Vein endothelial cell (primary cell): Measurements from ENCODE around the gene UCK2. TPM values are rescaled to one million over a fixed set of nuclear protein-coding genes. Genes with fewer than 3 reads are reported as not detected.

Experiments
- total RNA-seq: library from RNA; depleted of rRNA; stranded (reverse); fragments of >200 nt; gene quantifications from 2 replicates; pipeline ENCODE4 v1.2.3, GENCODE V29; 2012

UCK2 gene
- total RNA-seq = 89.5 and 92.4 TPM in 2 replicates

GRCh38 chr1:165827268-165828102 lies at the start of gene UCK2:
Gene UCK2, plus strand, starts transcription at chr1:165827614. Its CDS starts 220 bp downstream, at chr1:165827834.

Other genes with a start within 250 kb of the UCK2 start
- 80.1 and 104 TPM in 2 replicates for gene MGST3, start 196.4 kb upstream of the UCK2 start, total RNA-seq
- 45.9 and 46.1 TPM in 2 replicates for gene ALDH9A1, start 129.1 kb upstream of the UCK2 start, total RNA-seq
- gene TMCO1, start 58.7 kb upstream of the UCK2 start, total RNA-seq = 55.9 and 64.7 TPM in 2 replicates